GM20431 (cell line): Measurements from ENCODE around the gene OR2A25.
"Not testable (repeated sequence)": the region's sequence is repeated elsewhere in the genome, so short reads cannot be mapped to it uniquely, and the experiment has no call there.

Experiments
- in situ Hi-C: fragments of 300-500 bp; cut with MseI, MboI; formaldehyde crosslinking; loops from one replicate; pipeline ENCODE4 v1.15.0; 2020; ENCODE audit warnings: low sequenced_read_pairs; ENCODE audit not compliant: unreplicated experiment

Gene OR2A25, protein sequence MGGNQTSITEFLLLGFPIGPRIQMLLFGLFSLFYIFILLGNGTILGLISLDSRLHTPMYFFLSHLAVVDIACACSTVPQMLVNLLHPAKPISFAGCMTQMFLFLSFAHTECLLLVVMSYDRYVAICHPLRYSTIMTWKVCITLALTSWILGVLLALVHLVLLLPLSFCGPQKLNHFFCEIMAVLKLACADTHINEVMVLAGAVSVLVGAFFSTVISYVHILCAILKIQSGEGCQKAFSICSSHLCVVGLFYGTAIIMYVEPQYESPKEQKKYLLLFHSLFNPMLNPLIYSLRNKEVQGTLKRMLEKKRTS

DNA sequence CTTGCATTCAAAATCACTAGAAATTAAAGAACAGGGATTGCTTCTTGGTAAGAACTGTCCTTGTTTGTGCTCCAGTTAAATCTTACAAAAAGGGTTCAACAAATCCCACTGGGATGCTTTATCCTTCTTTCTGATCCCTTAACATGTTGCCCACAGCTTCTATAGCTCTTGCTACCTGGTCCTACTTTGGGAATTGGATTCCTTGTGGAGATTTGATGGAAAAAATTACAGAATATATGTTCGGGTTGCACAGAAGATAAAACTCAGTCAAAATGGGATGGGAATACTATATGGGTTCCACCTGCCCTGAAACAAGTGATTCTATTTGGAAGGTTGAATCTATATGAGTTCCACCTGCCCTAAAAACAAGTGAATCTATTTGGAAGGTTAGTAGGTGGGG lies at the start of gene OR2A25:
OR2A25 (plus strand) TSS at position 301 of the 400 bp plus-strand sequence. CDS start 4,409 bp downstream, outside the sequence.
- in situ Hi-C loops, result no loop called here

DNA sequence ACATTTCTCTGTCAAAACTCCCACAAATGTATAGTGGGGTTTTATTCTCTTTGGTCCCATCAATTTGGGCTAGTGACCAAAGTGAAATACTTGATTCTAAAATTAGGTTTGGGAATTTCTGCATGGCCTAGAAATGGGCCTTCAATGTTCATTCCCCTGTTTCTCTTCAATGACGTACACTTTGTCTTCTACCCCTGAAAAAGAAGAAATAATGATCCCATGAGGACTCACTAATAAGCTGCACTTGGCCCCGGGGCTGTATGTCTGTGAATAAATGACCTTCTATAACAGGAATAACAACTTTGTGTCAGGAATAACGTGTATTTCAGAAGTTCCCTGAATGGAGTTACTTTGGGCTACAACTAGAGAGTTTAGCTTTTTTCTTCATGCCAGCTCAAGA lies 49.3 kb upstream of the OR2A25 start:
- in situ Hi-C loops, result no loop called here

DNA sequence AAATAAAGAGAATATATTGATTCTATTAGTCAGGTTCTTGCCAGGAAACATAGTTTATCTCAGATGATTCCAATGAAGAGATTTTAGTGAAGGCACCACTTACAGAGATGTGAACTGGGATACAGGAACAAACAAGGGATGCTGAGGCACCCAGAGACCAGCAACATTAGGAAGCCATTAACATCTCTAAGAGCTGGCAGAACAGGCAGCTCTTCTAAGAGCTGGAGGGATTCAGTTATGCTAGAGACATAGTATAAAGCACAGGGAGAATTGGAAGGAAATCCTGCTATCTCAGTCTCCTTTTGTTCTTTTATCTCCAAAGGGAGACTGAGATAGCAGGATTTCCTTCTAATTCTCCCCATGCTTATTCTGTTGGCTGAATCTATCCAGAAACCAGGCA lies 47.4 kb upstream of the OR2A25 start:
- in situ Hi-C loops, result no loop called here

DNA sequence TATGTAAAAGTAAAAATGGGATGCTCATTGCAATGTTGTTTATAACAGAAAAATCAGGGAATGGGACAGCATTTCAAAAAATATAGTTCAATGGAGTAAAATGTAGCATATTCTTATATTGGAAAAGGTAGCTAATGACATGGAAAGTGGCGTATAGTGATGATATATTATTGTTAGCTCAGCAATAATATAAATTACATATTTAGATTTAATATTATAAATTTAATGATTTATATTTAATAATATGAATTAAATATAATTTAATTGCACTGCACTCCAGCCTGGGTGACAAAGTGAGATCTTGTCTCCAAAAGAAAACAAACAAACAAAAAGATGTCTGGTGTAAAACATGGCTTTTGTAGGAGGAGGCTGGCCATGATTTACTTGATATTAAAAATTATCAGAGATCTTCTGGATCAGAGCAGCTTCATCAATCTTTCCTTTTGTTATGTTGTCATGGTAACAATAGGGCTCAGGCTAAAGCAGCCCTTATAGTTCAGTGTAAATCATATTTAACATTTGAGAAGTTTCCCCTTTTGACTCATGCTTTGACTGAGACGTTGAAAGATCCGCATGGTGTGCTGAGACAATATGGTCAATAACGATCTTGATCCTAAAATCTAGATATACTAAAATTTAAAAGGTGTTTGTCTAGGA lies 46.3 kb upstream of the OR2A25 start:
- in situ Hi-C loops, result no loop called here

DNA sequence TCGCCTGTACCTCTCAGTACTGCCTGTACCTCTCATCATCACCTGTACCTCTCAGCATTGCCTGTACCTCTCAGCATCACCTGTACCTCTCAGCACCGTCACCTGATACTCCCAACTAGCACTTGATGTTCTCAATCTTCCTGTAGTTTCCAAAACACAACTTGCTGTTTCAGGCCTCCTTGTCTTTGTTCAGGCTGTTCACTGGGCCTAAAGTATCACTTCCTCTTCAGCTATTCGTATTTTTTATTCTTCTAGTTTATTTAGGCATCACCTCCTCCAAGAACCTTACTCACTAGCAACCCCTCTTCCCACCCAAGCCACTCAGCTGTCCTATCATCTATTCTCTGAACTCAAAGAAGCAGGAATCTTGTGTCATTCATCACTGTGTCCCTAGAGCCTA lies 45.4 kb upstream of the OR2A25 start:
- in situ Hi-C loops, result no loop called here

DNA sequence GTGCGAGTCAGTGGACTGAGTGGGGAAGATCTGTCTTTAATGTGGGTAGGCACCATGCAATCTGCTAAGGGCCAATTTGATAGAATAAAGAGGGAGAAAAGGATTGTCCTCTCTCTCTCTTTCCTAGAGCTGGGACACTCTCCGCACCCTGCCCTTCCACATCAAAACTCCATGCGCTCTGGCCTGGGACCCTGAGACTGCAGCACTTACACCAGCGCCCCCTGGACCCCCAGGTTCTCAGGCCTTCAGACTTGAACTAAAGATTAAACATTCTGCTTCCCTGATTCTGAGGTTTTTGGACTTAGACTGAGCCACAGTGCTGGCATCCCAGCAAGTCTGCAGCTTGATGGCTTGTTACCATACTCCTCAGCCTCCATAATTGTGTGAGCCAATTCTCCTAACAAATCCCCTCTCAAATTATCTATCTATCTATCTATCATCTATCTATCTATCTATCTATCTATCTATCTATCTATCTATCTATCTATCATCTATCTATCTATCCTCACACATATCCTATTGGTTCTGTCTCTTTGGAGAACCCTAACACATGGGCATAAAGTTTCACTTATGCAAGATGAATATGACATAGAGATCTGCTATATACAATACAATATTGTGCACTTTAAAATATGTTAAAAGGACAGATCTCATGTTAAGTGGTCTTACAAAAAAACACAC lies 43.3 kb upstream of the OR2A25 start:
- in situ Hi-C loops, result no loop called here

DNA sequence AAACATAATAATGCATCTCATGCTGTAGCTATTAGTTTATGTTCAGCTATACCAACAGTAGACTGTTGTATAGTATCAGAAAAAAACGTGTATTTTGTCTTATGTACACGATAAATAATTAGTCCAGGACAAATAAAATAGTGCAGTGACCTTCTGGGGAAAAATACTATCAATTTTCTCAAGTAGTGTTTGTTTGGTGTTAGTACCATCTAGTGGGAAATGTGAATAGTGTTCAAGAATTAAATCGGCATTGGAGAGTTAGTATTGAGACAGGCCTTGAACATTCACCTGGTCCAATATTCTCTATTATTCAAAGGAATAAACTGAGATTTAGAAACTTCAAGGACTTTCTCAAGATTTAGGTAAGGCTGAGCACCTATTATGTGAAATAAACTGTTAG lies 42.5 kb upstream of the OR2A25 start:
- in situ Hi-C loops, result no loop called here

DNA sequence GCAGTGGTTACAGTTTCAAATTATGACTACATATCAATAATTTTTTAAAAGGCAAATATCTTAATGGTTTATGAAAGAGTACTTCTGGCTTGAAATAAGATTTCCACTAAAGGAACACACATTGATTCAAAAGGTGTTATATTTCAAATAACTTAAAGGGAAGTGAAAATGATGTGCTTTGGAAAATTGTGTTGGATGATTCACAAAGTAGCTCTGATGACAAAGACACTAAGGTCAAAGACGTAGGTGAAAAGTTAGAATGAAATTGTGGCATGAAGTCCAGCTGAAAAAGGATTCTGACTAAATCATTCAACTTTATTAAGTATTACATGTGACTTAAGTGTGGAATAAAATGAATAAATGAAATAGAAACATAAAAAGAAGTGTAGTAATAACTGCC lies 41.6 kb upstream of the OR2A25 start:
- in situ Hi-C loops, result no loop called here

DNA sequence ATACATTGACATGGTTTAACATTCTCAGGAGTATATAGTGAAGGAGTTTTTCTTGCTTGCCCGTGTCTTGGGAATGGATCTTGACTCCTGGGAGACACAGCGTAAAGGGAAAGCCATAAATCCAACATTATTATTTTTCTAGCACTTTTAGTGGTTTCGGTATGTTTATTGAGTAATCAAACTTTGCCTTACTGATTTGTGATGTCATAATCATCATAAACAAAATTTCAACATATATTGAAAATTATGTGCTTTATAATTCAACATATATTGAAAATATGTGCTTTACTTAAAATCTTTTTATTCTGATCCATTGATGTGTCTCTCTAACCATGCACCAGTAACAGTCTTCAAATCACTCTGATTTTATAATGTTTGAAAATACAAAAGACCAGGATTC lies 41.1 kb upstream of the OR2A25 start:
- in situ Hi-C loops, result no loop called here

DNA sequence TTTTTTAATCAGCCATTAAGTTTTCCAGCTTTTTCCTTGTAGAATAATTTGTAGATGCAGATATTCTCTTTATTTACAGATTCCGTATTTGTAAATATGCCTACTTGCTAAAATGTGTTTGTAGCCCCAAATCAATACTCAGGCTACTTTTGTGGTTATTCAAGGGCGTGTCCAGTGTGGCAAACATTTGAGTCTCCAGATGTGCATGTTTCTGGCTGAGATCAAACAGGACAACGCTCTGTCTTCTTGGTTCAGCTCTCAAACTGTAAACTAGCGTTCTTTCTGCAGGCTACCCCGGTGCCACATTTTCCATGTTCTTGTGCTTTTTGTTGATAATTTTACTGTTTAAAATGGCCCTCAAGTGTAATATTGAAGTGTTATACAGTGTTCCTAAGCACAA lies 37.1 kb upstream of the OR2A25 start:
- in situ Hi-C loops, result no loop called here

DNA sequence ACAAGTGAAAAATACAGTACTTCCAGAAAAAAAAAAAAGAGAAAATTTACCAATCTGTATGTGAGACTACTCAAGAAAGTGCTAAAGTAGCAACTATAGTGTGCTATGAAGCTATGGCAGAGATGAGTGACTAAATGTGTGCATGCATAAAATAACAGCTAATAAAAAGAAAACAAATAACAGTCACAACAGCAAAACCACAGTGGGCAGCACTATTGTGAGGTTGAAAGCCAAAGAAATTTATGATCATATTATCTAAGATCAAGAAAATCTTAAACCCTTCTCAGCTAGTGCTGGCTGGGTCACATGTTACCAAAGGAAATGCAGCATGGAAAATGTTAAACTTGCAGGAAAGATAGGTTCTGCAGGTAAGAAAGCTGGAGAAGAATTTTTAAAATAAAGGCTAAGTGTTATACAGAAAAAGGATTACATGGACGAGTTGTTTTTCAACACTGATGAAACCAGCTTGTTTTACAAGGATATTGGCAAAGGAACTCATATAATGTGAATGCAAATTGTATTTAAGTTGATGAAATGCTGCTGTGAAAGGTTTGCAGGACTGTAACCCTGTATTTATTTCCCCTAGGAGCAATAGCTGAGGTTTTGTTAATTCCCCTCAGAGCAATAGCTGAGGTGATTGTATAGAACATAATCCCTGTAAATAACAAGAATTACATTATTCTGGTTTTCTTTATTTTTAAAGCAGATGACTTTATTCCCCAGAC lies 36.5 kb upstream of the OR2A25 start:
- in situ Hi-C loops, result no loop called here

DNA sequence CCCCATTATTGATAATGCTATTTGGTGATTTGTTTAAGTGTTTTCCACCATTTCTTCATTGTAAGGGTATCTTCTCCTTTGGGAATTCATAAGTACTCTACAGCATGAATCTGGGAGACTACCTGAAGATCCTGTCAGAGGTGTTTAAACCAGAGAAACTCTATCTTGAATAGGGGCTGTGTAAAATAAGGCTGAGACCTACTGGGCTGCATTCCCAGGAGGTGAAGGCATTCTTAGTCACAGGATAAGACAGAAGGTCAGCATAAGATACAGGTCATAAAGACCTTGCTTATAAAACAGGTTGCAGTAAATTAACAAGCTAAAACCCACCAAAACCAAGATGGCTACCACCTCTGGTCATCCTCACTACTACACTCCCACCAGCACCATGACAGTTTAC lies 34.2 kb upstream of the OR2A25 start:
- in situ Hi-C loops, result no loop called here

DNA sequence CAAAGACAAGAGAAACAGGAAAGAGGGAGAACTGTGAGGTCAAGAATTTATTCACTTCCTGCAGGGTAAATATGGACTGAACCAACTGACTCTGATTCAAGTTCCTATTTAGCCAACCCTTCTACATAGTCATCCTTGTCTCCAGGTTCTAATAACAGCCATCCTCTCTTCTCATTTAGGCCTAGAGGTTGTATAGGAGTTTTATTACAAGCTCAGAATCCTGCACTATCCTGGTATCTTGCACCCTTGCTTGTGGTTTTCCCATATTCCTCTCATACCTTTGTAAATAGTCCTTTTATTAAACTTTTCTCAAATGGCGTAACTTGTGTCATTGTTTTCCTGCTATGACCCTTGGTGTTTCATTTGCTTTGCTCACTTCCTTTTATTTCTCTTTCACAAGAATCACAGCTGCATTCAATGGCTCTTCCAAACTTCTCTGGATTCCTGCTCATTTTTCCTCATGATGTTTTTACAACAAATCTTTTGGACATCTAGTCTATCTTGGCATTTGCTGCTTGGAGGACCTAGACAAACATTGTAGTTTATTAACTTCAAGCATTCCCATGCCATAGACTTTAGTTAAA lies 33.2 kb upstream of the OR2A25 start:
- in situ Hi-C loops, result no loop called here

DNA sequence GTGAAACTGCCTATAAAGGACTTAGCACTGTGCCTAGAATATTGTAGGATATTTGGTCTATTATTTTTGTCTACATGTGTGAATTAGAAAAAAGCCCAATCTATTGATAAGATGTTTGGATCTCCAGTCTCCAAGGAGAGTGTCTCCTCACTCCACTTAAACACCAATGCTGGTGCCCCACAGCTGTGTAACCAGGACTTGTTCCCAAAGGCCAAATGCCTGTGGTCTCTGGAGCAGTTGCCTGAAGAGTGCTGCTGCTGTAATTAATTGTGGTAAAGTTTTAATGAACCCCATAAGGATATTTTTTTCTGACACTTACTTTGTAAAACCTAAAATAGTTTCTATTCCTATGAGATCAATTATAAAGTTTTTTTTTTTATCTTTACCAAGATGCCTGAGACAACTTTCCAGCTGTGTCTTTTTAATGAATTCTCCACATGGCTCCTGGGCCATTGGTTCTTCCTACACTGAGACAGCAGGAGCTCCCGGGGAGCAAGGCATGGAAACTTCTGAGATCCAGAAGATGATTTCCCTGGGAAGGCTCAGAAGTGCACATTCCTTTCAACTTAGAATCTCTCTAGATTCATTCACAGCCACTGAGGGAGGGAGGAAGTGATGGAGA lies 32.1 kb upstream of the OR2A25 start:
- in situ Hi-C loops, result no loop called here

DNA sequence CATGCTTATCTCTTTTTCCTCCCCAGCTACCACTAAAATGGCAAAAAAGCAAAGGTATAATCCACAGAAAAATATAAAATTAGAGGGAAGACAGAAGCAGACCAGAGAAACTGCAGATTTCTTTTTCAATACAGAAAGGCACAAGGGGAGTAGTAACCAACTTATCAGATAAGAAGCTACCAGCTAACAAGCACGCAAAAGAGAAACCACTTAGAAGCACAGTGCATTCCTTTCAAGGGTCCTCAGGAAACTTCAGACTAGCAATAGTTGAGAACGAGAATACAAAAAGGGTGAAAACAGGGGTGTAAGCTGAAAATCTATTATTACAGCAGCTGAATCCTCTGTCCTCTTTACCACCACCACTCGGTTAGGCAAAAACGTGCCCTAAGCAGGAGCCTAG lies 30.7 kb upstream of the OR2A25 start:
- in situ Hi-C loops, result no loop called here

DNA sequence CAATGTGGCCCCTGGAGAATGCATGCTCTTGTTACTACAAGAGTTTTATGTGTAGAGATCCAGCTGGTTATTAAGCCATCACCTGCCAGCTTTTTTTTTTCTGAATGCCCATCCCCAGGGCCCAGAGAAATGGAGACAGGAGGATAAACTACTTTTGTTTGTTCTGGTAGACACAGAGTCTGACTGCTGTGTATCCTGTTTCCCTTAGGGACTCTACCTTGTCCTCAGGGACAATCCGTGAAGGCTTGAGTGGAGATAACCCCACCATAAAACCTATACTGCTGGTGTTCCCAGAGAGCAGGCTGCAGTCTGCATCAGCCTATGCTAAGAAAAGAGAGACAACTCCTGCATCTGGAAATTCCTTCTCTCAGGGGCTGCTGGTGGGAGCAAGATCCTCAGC lies 21.0 kb upstream of the OR2A25 start, which contains the start of gene OR2A5:
OR2A5 (plus strand) TSS at position 301 of the 400 bp plus-strand sequence. CDS start 1,454 bp downstream, outside the sequence.
- in situ Hi-C loops, result no loop called here

DNA sequence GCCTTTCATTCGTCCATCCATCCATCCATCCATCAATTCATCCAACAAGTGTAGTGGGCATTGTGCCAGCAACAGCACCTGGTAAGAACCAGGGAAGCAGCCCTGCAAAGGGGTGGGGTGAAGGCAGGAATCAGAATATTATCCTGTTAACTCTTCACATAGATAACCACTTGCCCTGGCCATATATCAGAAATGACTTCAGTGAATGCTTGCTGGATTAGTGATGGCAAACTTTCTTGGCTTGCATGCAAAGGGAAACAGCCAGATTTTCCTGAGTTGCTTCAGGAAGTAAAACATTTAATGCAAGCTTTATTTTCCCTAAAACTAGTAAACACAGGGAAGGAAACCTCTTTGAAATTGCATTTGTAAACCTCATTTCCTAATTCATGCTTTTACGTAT lies 20.1 kb upstream of the OR2A25 start:
- in situ Hi-C loops, result no loop called here

DNA sequence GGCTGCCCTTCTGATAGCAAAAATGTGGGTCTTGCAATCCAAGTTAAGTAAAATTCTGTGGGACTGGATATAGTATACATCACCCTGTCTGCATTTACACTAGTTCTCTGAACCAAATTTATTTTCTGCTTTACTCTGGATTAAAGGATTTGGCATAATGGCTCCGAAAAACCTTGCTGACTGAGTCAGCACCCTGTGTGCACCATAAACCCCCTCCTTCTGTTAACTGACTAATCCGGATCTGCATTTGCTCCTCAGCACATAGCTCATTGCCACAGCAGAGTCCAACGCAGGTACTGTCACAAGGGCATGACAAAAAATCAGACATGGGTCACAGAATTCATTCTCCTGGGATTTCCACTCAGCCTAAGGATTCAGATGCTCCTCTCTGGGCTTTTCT lies 19.5 kb upstream of the OR2A25 start:
- in situ Hi-C loops, result no loop called here

DNA sequence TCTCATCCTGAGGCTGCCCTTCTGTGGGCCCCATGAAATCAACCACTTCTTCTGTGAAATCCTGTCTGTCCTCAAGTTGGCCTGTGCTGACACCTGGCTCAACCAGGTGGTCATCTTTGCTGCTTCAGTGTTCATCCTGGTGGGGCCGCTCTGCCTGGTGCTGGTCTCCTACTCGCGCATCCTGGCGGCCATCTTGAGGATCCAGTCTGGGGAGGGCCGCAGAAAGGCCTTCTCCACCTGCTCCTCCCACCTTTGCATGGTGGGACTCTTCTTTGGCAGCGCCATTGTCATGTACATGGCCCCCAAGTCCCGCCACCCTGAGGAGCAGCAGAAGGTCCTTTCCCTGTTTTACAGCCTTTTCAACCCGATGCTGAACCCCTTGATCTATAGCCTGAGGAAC lies 18.7 kb upstream of the OR2A25 start:
- in situ Hi-C loops, result not testable (repeated sequence)

DNA sequence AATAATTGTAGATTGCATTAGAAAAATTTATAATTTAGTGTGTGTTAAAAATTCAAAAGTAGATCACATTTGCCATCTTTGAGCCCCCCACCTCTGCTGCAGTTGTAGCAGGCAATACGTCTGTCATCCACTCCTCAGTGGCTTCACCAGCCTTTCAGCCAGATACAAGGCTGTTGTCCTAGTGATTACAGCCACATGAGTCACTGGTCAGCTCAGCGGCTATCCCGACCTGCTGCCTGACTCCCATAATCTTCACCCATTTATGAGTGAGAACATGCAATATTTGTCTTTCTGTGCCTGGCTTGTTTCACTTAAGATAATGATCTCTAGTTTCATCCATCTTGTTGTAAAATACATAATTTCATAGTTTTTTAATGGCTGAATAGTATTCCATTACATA lies 11.7 kb upstream of the OR2A25 start:
- in situ Hi-C loops, result no loop called here
